Measurements from ENCODE around the gene PXN. TPM values are rescaled to one million over a fixed set of nuclear protein-coding genes. Genes with fewer than 3 reads are reported as not detected.

PXN gene
- total and polyA plus RNA-seq, 2 of the 13 experiments (the other 11 are each of a cell fraction or from before 2014, with no cell fraction given): 13.6 to 14.2 TPM

GRCh38 chr12:120265473-120266179 is at the start of gene PXN (continued):
- TF ChIP-seq AGO1 (IDR thresholded peaks at IDR 0.05; ENCODE audit: low read depth, low read length, poor library complexity, severe bottlenecking): no peak
- TF ChIP-seq PBX2 (CRISPR knock-in tag; IDR thresholded peaks at IDR 0.05): no peak
- TF ChIP-seq MTF1 (CRISPR knock-in tag; IDR thresholded peaks at IDR 0.05): no peak
- TF ChIP-seq ZNF891 (CRISPR knock-in tag; IDR thresholded peaks at IDR 0.05): no peak; the same call in 1 of the 2 replicates
- TF ChIP-seq ZNF562 (CRISPR knock-in tag; IDR thresholded peaks at IDR 0.05; ENCODE audit: borderline replicate concordance): no peak
- peak; percentile 64 for TF ChIP-seq SPEN (CRISPR knock-in tag; IDR thresholded peaks at IDR 0.05; ENCODE audit: low read depth)
- TF ChIP-seq RNF2 (conservative IDR thresholded peaks at IDR 0.05; ENCODE audit: low read depth): no peak
- TF ChIP-seq DR1 (CRISPR knock-in tag; IDR thresholded peaks at IDR 0.05): no peak
- TF ChIP-seq PRPF4 (IDR thresholded peaks at IDR 0.05; ENCODE audit: low read depth, low read length, poor library complexity, severe bottlenecking): no peak
- TF ChIP-seq DNMT1 (CRISPR knock-in tag; IDR thresholded peaks at IDR 0.05): no peak
- TF ChIP-seq ZNF362 (CRISPR knock-in tag; IDR thresholded peaks at IDR 0.05; ENCODE audit: borderline replicate concordance): no peak
- no peak; the same call in 1 of the 2 replicates for TF ChIP-seq DPF2 (CRISPR knock-in tag; IDR thresholded peaks at IDR 0.05; ENCODE audit: borderline replicate concordance, low read depth)
- TF ChIP-seq ZKSCAN1 (IDR thresholded peaks at IDR 0.05; ENCODE audit: low read length): no peak
- no peak for TF ChIP-seq ZNF878 (CRISPR knock-in tag; IDR thresholded peaks at IDR 0.05)
- TF ChIP-seq CC2D1A (CRISPR knock-in tag; IDR thresholded peaks at IDR 0.05): no peak
- TF ChIP-seq ZNF772 (CRISPR knock-in tag; IDR thresholded peaks at IDR 0.05): no peak; the same call in 1 of the 2 replicates
- no peak for TF ChIP-seq ZNF136 (CRISPR knock-in tag; IDR thresholded peaks at IDR 0.05; ENCODE audit: low read depth)
- no peak for TF ChIP-seq FOXO4 (CRISPR knock-in tag; conservative IDR thresholded peaks at IDR 0.05)
- peak; percentile 28; the same call in 1 of the 2 replicates for TF ChIP-seq KDM5B (CRISPR knock-in tag; IDR thresholded peaks at IDR 0.05; ENCODE audit: borderline replicate concordance)
- 0 out of 2 replicates have a peak, but pooled peaks have one; percentile 33 for TF ChIP-seq HES4 (CRISPR knock-in tag; IDR thresholded peaks at IDR 0.05; ENCODE audit: borderline replicate concordance)
- TF ChIP-seq HOXA5 (CRISPR knock-in tag; IDR thresholded peaks at IDR 0.05): peak; percentile 78; the same call in 1 of the 2 replicates
- TF ChIP-seq ZNF639 (CRISPR knock-in tag; conservative IDR thresholded peaks at IDR 0.05): no peak
- TF ChIP-seq NFYC (CRISPR knock-in tag; IDR thresholded peaks at IDR 0.05): no peak; the same call in 1 of the 2 replicates
- TF ChIP-seq TFAP4 (IDR thresholded peaks at IDR 0.05; ENCODE audit: borderline replicate concordance, low read depth): no peak
- TF ChIP-seq ZNF549 (CRISPR knock-in tag; IDR thresholded peaks at IDR 0.05): no peak

Measured in HepG2 (cell line).